Stimulated activated naive CD8-positive, alpha-beta T cell treated with anti-CD3 and anti-CD28 coated beads, Interleukin-15, amount 100 ng/mL, for 72 hours (primary cell): ENCODE data around the gene STX16.

Source experiments
- ATAC-seq: fragments of 150-1000 bp; cut with Tn5 transposase; 2 replicates; pipeline ENCODE4 v1.10.0; 2021; ENCODE audit warnings: mild to moderate bottlenecking, moderate library complexity
- DNase-seq, 2 donors: peaks; one replicate each; pipeline ENCODE4 v3.0.0; 2021 to 2022
- H3K27ac Mint-ChIP-seq, 2 donors: one replicate each; pipeline ENCODE4 v1.8.0; 2022; ENCODE audit warnings: mild to moderate bottlenecking in 2 of 2, mixed read lengths in 2 of 2, moderate library complexity in 2 of 2
- H3K27me3 Mint-ChIP-seq: one replicate; pipeline ENCODE4 v1.8.0; 2022; ENCODE audit warnings: mixed read lengths
- H3K4me1 Mint-ChIP-seq: one replicate; pipeline ENCODE4 v1.8.0; 2022; ENCODE audit warnings: mild to moderate bottlenecking, mixed read lengths
- H3K4me3 Mint-ChIP-seq, 2 donors: one replicate each; pipeline ENCODE4 v1.8.0; 2022; ENCODE audit warnings: mild to moderate bottlenecking in 2 of 2, mixed read lengths in 2 of 2, moderate library complexity in 1 of 2
- H3K9me3 Mint-ChIP-seq, 2 donors: one replicate each; pipeline ENCODE4 v1.8.0; 2022; ENCODE audit warnings: mixed read lengths in 2 of 2

The STX16 gene

GRCh38 chr20:58699623-58700107 is 48.6 kb downstream of the STX16 start:
- Mint-ChIP-seq H3K9me3 (no peaks in the 10 kb centered on the region), H3K4me3 (no peak overlapping the region), H3K4me1 (no peaks in the 10 kb centered on the region), H3K27ac (peak overlapping the region in 1 of 2 donors; percentile 57), H3K27me3 (no peaks in the 10 kb centered on the region)
- no peak for DNase-seq
- ATAC-seq: no peak

- DNase-seq: no peak
- ATAC-seq: peak; percentile 37
- peak overlapping the region; percentile 3 to 57 for H3K27ac Mint-ChIP-seq
- no peak overlapping the region for H3K4me3 Mint-ChIP-seq
- no peaks in the 10 kb centered on the region for H3K27me3 Mint-ChIP-seq
- no peaks in the 10 kb centered on the region for H3K9me3 Mint-ChIP-seq
- no peaks in the 10 kb centered on the region for H3K4me1 Mint-ChIP-seq
These were observed 49.2 kb downstream of the STX16 start for GRCh38 chr20:58700121-58700821.

GRCh38 chr20:58700823-58701222 is 49.7 kb downstream of the STX16 start:
- no peaks in the 10 kb centered on the region for H3K27me3 Mint-ChIP-seq
- no peaks in the 10 kb centered on the region for H3K4me1 Mint-ChIP-seq
- DNase-seq (no peak), ATAC-seq (no peak)
- H3K9me3 Mint-ChIP-seq: no peaks in the 10 kb centered on the region
- peak overlapping the region in 1 of 2 donors; percentile 54 for H3K27ac Mint-ChIP-seq
- H3K4me3 Mint-ChIP-seq: no peak overlapping the region

- H3K27ac Mint-ChIP-seq: no peak overlapping the region
- H3K4me3 Mint-ChIP-seq: no peak overlapping the region
- ATAC-seq: no peak
- no peaks in the 10 kb centered on the region for H3K27me3 Mint-ChIP-seq
- no peak for DNase-seq
- H3K9me3 Mint-ChIP-seq: no peaks in the 10 kb centered on the region
- no peaks in the 10 kb centered on the region for H3K4me1 Mint-ChIP-seq
These were observed 50.5 kb downstream of the STX16 start for GRCh38 chr20:58701431-58702160.

- ATAC-seq (no peak), DNase-seq (no peak)
- no peaks in the 10 kb centered on the region for H3K4me1 Mint-ChIP-seq
- no peaks in the 10 kb centered on the region for H3K27me3 Mint-ChIP-seq
- no peaks in the 10 kb centered on the region for H3K9me3 Mint-ChIP-seq
- no peak overlapping the region for H3K4me3 Mint-ChIP-seq
- no peak overlapping the region for H3K27ac Mint-ChIP-seq
These were observed 51.1 kb downstream of the STX16 start for GRCh38 chr20:58702161-58702510.

GRCh38 chr20:58702859-58703648 is 52.0 kb downstream of the STX16 start:
- H3K4me3 Mint-ChIP-seq: no peak overlapping the region
- H3K27me3 Mint-ChIP-seq: no peaks in the 10 kb centered on the region
- DNase-seq (no peak), ATAC-seq (no peak)
- H3K4me1 Mint-ChIP-seq: no peaks in the 10 kb centered on the region
- H3K9me3 Mint-ChIP-seq: no peaks in the 10 kb centered on the region
- H3K27ac Mint-ChIP-seq: no peak overlapping the region

- H3K4me3 Mint-ChIP-seq: no peak overlapping the region
- H3K27me3 Mint-ChIP-seq: no peaks in the 10 kb centered on the region
- no peaks in the 10 kb centered on the region for H3K9me3 Mint-ChIP-seq
- ATAC-seq: no peak
- no peaks in the 10 kb centered on the region for H3K4me1 Mint-ChIP-seq
- H3K27ac Mint-ChIP-seq: peak overlapping the region in 1 of 2 donors; percentile 27
- DNase-seq: peak in 1 of 2 donors; percentile 2
These were observed 52.8 kb downstream of the STX16 start for GRCh38 chr20:58703765-58704371.

GRCh38 chr20:58705208-58705926 is 54.3 kb downstream of the STX16 start:
- no peaks in the 10 kb centered on the region for H3K9me3 Mint-ChIP-seq
- H3K27ac Mint-ChIP-seq: peak overlapping the region in 1 of 2 donors; percentile 5
- H3K4me1 Mint-ChIP-seq: no peaks in the 10 kb centered on the region
- H3K4me3 Mint-ChIP-seq: no peak overlapping the region
- ATAC-seq (no peak), DNase-seq (no peak)
- H3K27me3 Mint-ChIP-seq: no peaks in the 10 kb centered on the region

- Mint-ChIP-seq H3K4me1 (no peaks in the 10 kb centered on the region), H3K27me3 (no peaks in the 10 kb centered on the region), H3K9me3 (no peaks in the 10 kb centered on the region), H3K27ac (no peak overlapping the region), H3K4me3 (no peak overlapping the region)
- DNase-seq (peak in 1 of 2 donors; percentile 4), ATAC-seq (no peak)
These were observed 55.2 kb downstream of the STX16 start for GRCh38 chr20:58706150-58706892.

GRCh38 chr20:58706975-58707681 is 56.0 kb downstream of the STX16 start:
- DNase-seq (peak in 1 of 2 donors; percentile 4), ATAC-seq (peak; percentile 63)
- Mint-ChIP-seq H3K9me3 (no peaks in the 10 kb centered on the region), H3K4me3 (no peak overlapping the region), H3K4me1 (no peaks in the 10 kb centered on the region), H3K27ac (no peak overlapping the region), H3K27me3 (no peaks in the 10 kb centered on the region)

- Mint-ChIP-seq H3K27me3 (no peaks in the 10 kb centered on the region), H3K9me3 (no peaks in the 10 kb centered on the region), H3K4me3 (no peak overlapping the region), H3K4me1 (no peaks in the 10 kb centered on the region), H3K27ac (no peak overlapping the region)
- DNase-seq (peak in 1 of 2 donors; percentile 4), ATAC-seq (no peak)
These were observed 56.7 kb downstream of the STX16 start for GRCh38 chr20:58707770-58708169.

GRCh38 chr20:58708246-58708931 is 57.3 kb downstream of the STX16 start:
- H3K4me1 Mint-ChIP-seq: no peaks in the 10 kb centered on the region
- no peaks in the 10 kb centered on the region for H3K9me3 Mint-ChIP-seq
- H3K27ac Mint-ChIP-seq: peak overlapping the region in 1 of 2 donors; percentile 83
- ATAC-seq: no peak
- peak in 1 of 2 donors; percentile 5 for DNase-seq
- no peak overlapping the region for H3K4me3 Mint-ChIP-seq
- no peaks in the 10 kb centered on the region for H3K27me3 Mint-ChIP-seq

GRCh38 chr20:58709013-58709702 is 58.1 kb downstream of the STX16 start:
- H3K9me3 Mint-ChIP-seq: no peaks in the 10 kb centered on the region
- no peaks in the 10 kb centered on the region for H3K27me3 Mint-ChIP-seq
- H3K4me1 Mint-ChIP-seq: no peaks in the 10 kb centered on the region
- peak overlapping the region in 1 of 2 donors; percentile 43 for H3K27ac Mint-ChIP-seq
- peak in 1 of 2 donors; percentile 6 for DNase-seq
- H3K4me3 Mint-ChIP-seq: no peak overlapping the region
- ATAC-seq: no peak
